ENCODE data around the gene CETN3.
"Not testable (repeated sequence)": the region's sequence is repeated elsewhere in the genome, so short reads cannot be mapped to it uniquely, and the experiment has no call there.

Gene CETN3

DNA sequence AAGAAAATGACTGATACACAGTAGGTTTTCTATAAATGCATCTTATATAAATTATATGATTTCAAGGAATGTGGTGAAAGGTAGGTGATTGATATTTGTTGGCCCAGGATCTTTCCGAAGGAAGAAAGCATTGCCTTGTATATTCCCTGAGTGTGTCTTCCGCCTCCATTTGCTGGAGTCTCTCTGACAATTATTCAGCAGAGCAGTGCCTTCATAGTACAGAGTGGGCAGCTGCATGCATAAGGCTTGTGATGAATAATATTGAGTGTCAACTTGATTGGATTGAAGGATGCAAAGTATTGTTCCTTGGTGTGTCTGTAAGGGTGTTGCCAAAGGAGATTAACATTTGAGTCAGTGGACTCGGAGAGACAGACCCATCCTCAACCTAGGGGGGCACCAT, 58.5 kb downstream of the CETN3 start:
- no peak for DNase-seq (ENCODE audit: extremely low read depth, low read depth)
- TF ChIP-seq, protein P1, sequence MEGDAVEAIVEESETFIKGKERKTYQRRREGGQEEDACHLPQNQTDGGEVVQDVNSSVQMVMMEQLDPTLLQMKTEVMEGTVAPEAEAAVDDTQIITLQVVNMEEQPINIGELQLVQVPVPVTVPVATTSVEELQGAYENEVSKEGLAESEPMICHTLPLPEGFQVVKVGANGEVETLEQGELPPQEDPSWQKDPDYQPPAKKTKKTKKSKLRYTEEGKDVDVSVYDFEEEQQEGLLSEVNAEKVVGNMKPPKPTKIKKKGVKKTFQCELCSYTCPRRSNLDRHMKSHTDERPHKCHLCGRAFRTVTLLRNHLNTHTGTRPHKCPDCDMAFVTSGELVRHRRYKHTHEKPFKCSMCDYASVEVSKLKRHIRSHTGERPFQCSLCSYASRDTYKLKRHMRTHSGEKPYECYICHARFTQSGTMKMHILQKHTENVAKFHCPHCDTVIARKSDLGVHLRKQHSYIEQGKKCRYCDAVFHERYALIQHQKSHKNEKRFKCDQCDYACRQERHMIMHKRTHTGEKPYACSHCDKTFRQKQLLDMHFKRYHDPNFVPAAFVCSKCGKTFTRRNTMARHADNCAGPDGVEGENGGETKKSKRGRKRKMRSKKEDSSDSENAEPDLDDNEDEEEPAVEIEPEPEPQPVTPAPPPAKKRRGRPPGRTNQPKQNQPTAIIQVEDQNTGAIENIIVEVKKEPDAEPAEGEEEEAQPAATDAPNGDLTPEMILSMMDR (IDR thresholded peaks at IDR 0.05; ENCODE audit: low read depth, low read length) = no peak

- TF ChIP-seq, protein P1 (IDR thresholded peaks at IDR 0.05; ENCODE audit: low read depth, low read length) = no peak
Measured at GRCh38 chr5:90347462-90347861, 62.1 kb downstream of the CETN3 start.

DNA sequence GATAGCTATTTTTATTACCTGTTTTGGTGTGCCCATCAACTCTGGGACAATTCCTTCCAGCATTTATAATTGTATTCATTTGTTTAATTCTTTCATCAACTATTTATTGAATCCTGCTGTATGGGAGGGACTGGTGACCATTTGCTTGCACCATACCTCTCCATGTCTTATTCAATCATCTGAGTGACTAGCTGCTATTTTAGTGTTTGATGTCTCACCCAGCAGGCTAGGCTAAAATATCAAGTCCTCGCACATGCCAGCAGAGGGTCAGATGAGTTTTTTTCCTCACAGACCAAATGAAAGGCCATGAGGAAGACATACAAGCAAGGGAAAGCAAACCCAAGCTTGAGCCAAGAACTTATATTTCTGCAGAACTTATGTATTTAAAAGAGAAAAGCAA, 63.9 kb downstream of the CETN3 start:
- TF ChIP-seq, protein P1 (IDR thresholded peaks at IDR 0.05; ENCODE audit: low read depth, low read length) = no peak
- no peak for DNase-seq (ENCODE audit: extremely low read depth, low read depth)

More at GRCh38 chr5:90347462-90347861, 62.1 kb downstream of the CETN3 start:
- DNase-seq (ENCODE audit: extremely low read depth, low read depth) = no peak

- TF ChIP-seq, protein P1 (IDR thresholded peaks at IDR 0.05; ENCODE audit: low read depth, low read length) = no peak
- DNase-seq (ENCODE audit: extremely low read depth, low read depth) = no peak
Measured at GRCh38 chr5:90344689-90345088, 64.9 kb downstream of the CETN3 start.

DNA sequence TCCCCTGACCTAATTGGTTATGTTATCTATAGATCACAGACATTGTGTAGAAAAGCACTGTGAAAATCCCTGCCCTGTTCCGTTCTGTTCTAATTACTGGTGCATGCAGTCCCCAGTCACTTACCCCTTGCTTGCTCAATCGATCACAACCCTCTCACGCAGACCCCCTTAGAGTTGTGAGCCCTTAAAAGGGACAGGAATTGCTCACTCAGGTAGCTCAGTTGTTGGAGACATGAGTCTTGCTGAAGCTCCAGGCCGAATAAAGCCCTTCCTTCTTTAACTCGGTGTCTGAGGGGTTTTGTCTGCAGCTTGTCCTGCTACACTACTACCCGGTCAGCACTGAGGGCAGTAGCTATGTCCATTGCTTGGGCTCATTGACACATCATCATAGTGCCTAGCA, 65.8 kb downstream of the CETN3 start:
- DNase-seq (ENCODE audit: extremely low read depth, low read depth) = not testable (repeated sequence)

DNA sequence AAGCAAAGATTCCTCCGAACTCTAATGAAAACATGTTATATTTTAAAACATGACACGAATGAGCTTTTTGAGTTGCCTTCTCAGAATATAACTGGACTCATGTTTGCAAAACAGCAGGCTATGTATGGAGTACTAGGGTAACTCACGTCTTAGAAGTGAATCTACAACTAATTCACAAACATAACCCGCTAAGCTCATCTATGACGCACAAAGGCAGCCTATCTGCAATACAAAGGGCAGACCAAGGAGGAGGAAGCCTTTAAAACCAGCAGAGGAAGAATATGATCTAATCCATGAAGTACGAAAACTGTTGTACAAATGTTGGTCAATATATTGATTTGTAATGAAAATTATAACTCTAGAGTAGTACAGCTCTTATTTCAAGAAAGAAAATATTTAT, 67.0 kb downstream of the CETN3 start:
- TF ChIP-seq, protein P1 (IDR thresholded peaks at IDR 0.05; ENCODE audit: low read depth, low read length) = no peak
- DNase-seq (ENCODE audit: extremely low read depth, low read depth) = no peak

All from AG09319 (cell line).